GM21576 (cell line): ENCODE data around the gene CD47.

ENCODE experiments used
- ATAC-seq: cut with Tn5 transposase; IDR thresholded peaks from one replicate; pipeline ENCODE4 v1.9.1; 2021; ENCODE audit warnings: mild to moderate bottlenecking, moderate library complexity; ENCODE audit not compliant: unreplicated experiment

CD47 gene

DNA sequence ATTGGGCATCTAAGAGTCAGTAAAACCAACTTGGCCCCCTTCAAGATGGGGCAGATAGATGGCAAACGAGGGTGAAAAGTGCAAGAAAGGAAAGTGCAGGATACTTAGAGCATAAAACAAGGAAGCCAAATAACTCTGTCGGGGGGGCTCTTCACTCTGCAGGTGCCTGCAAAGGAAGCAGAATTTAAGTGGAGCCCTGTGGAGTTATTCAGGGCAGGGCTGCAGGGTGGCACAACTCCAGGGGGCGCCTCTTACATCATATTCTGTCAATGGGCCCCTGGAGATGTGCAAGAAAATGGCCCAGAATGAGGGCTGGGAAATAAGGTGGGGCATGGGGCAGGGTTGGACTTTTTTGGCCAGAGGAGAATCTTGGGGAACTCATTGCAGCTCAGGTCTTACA, 69.7 kb downstream of the CD47 start:
- no peak for ATAC-seq

DNA sequence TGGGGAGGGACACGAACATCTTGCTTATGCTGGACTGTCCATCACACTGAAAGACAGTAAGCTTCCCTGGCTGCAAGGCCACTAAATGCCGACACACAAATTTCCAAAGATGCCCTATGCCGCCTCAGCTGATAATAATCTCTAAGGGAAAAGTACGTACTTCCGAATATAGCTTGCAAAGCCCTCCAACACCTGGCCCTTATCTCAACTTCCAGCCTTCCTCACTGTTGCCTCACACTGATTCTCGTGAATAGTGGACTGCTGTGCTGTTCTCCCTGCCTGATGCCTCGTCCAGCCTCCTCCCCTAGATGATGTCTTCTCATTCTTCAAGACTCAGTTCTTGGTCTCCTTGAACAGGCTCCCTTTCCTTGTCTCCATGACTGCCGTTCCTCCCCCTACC, 72.3 kb downstream of the CD47 start:
- no peak for ATAC-seq

DNA sequence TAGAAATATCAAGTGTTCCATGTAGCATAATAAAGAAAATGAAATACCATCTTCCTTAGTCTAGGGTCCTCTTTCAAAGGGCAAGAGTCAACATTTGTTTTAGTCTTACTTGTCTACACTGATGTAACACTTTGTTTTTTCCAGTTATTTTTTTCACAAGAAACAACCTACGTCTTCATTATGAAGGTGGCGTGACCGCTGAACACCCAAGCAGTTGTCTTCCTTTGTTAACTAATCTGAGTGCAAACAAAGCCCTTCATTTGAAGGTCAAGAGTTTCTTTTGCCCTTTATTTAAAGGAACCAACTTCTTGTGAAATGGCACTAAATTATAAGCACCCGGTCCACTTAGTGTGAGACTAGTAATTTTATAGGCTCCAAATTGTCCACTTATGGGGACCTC, 73.2 kb downstream of the CD47 start:
- ATAC-seq, result no peak

DNA sequence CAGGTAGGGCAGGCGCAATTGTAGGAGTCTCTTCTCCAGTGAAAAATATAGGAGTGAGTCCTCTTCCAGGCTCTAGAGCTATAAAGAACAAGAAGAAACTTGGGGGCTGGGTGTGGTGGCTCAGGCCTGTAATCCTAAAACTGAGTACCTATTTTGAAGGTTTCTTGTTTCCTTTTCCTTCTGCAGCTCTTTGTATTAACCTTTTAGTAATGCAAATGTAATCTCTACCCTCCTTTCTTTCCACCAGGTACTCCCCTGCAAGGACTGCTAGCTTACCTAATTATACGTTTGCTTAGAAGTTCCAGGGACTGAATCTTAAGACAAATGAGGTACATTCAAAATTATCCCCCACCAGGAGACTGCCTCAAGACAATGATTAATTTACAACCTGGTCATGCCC, 75.9 kb downstream of the CD47 start:
- ATAC-seq, result no peak

DNA sequence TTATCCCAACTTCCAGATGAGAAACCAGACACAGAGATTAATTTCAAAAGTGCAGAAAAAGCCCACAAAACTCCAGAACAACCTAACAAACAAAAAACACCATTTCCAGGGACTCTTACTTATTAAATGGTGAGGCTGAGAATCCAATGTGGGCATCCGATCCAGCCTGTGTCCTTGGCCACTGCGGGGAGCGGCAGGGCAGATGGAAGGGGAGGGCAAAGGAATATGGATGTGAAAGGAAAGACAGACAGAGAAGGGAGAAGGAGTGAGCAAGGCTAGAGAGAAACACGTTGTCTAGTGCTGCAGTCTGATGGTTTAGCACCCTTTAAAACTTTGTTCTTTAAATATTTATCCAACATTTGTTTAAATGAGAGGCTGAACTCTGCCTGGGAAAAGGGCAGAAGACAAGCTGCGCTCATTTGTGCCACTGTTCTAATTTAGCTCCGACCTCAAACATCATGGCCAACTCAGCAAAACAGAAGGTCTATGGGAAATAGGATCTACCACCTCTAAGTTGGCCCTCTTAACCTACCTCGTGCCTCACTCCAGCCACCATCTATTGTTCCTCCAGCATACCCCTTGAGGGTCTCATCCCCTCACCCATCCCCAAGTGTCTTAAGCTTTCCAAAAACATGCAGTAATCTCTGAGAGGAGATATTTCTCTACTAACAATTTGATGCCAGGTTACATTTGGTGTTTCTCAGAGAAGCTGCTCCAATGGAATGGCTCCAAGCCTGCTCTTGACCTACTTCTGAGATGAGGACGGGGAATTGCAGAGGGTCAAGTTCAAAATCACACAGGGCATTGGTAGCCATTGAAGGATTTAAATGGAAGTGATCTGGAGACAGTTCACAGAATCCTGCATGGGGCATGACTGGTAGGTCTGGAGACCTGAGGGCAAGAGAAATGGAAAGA, 77.4 kb downstream of the CD47 start:
- ATAC-seq, result no peak

DNA sequence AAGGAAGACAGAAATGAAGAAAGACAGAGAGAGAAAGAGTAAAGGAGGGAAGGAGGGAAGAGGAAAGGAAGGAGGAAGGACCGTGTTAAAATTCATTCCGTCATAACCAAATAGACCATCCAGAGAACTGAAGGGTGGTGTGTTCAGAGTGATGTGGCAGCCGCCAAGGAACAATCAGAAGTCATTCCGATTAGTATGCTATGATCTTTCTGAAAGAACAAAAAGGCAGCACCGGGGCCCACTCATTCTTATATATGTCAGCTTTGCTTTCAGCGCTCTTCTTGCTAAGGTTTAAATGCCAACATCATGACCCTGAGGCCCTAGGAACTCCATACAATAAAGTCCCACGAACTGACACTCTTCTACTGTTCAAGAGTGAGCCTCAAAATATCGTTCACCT, 78.5 kb downstream of the CD47 start:
- ATAC-seq, result no peak

DNA sequence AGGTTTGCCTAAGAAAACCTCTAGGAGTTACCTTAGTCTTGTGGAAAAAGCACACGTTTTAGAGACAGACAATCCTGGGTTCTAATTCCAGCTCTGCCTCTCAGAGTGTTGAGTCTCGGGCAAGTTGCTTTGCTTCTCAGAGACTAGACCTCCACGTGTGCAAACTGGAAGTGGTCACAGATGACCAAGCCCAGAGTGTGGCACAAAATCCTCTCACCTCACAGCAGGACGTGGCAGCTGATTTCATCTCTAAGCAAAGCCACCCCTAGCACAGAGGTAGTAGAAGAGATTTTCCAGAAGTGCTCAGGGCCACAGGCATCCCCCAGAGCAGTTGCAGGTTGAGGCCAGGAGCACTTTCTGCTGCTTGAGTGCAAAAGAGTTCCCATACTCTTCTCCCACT, 79.2 kb downstream of the CD47 start:
- ATAC-seq, result no peak

DNA sequence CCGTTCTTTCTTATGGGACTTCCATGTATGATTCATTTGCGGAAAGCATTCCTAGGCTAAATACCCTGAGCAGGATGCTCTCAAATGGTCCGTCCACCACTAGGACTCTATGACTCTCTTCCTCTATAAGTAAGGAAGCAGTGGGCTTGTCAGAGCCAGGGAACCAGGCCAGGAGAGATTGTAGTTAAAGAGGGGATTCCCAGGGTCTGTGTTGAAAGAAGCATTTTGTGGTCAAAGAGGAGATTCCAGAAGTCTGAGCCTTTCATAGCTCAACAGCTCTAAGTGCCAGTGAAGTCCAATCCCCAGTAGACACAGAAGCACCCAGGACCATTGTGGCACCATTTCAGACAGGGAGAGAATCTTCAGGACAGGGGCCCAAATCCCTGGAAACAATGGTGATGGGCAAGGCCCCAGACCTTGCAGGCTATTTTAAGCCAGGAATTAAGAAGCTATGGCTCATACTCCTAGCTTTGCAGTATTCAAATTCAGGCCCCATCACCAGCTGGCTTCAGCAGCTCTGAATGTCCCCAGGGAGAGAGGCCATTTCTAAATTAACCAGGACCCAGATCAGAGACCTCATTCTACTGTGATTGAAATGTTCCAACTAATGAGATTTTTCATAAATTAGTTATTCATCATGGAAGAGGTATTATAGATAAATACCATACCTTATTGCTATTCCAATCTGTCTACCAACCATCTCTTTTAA, 81.7 kb downstream of the CD47 start:
- ATAC-seq, result no peak

DNA sequence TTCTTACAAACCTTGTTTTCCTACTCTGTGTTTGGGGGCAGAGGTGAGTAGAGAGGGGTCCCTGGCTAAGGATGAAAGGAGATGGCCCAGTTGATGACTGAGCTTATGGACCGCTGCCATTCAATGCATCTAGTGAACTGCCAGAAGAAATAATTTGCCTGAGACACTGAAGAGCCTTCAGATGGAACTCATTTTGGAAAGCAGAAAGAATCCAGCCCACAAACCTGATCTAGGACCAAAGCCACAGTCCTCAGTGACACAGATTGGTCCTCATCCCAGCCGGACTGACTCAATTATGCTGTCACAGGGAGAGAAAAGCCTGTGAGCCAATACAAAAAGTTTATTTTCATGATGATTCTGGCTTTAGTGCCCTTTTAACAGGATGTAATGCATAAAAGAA, 82.7 kb downstream of the CD47 start:
- ATAC-seq, result no peak

DNA sequence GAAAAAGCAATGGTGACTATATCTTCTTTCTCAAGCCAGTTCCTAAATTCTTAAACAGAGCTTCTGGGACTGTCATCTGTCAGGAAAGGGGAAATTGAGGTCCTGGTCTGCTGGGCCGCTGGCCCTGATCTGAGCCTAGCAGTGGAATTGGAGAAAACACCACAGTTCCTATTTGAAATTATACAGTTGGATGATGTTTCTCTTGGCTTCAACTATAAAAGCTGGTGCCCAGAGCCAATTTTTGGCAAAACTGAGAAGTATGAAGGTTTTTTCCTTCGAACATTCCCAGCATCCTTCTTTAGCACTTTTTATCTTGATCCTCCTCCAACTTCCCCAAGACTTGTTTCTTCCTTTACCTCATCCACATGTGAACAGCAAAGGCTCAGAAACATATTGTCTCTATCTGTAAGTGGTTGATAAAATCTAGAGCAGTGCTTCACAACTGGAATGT, 83.9 kb downstream of the CD47 start:
- ATAC-seq, result no peak

DNA sequence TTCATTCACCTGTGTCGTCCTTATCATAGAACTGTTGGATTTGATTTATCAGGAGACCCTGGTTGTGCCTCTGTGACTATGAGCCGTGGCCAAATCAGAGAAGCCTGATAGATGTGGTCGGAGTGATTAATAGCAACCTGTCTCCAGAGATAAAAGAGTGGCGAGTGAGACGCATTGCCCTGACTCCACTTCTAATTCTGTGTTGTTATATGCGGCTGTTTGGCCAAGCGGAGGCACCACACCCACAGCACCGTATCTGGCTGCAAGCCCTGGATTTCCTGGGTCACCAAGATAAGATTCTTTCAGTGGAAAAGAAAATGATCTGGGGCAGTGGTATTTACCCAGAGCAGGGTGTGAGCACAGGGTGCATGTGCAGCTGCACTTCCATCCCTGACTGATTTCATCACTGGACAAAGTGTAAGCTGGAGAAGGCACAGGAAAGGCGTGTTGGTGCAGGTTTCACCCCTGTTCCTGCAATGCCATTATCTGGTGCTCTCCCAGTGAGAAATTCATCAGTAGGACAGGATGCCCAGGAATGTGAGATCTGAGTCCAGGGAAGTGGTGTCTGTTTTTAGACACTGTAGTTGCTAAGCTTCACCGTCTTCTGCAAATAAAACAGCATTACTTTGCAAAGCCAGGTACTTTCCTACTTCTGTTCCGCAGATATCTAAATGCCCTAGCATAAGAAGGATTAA, 84.6 kb downstream of the CD47 start:
- no peak for ATAC-seq

DNA sequence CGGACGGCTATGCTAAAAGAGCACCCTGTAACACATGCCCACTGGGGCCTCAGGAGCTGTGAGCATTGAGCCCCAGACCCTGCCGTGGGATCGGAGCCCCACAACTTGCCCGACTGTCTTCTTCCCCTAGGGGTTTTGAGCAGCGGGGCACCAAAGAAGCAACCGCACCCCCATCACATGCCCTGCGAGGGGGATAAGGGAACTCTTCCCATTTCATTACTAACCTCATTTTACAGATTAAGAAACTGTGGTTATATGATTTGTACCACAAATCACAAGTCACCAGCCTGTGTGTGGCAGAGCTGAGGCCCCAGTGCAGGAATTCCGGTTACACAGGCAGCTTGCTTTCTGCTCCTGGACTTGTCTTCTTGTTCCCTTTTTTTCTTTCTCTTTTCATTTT, 86.2 kb downstream of the CD47 start:
- no peak for ATAC-seq

DNA sequence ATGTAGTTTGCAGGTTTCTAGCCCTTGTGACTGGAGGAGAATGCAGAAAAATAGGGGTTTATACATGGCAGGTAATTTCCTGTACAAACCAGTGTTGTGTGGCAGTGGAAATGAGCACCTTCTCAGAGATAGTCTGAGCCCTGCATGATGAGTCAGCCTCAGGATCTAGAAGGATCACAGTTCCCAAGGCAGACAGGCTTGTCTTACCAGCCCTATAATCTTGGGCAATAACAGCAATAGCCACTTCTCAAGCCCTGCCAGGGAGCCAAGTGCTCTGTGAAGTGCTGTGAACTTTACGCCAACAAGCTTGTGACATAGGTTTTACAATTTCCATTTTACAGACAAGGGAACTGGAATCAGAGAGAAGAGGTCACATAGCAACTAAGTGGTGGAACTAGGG, 89.4 kb downstream of the CD47 start:
- ATAC-seq, result no peak

DNA sequence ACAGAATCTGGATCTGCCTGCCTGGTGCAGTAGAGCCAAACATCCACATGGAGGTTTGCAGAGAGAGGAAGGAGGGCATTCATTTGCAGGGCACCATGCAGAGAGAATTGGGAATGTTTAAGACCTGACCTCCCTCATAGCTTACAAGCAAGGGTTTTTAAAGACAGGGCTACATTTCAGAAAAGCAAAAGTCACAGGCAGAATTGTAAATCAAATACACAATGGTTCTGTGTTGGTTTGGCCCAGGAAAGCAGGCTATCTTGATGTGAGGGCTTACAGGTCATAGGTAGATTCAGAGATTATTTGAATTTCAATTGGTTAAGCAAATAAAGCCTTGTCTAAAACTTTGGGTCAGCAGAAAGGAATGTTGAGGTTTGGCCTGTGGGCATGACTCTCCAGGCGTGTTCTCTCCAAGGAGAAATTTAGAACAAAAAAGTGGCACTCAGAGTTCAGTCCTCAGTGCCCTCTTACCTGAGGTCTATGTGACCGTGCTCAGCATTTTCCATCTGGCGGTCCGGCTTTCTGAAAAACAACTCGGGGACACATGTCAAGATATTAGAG, 91.5 kb downstream of the CD47 start:
- ATAC-seq, result no peak

DNA sequence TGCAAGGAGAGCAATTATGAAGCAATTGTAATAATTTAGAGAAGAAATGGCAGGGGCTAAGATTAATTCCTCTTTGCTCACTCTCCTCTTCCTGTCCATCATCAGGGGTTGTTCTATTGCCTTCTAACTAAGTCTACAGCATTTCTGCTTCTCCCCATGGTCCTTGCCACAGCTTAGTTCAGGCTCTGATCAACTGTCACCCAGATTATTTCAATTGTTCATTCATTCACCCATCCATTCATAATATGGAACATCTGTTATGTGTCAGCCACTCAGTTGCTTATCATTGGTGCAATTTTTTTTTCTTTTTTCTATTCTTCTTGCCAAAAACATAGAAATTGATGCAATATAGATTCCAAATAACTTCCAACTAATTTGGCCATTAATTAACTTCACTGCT, 93.2 kb downstream of the CD47 start:
- no peak for ATAC-seq

DNA sequence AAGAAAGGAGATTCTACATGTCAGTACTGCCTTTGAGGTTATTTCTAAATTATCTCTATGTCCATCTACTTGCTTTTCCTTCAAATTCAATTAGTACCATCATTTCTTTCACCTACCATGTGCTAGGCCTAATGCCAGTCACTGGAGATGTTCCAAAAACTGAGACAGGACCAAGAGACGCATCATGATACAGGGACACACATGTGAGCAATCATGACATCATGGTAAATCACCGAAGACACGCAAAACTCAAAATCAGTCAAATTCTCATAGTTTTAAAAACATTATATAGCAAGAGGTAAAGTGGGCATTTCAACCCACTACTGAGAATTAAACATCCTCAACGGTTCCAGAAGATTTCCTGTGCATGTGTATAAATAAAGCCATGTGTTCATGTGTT, 95.0 kb downstream of the CD47 start:
- ATAC-seq, result no peak

DNA sequence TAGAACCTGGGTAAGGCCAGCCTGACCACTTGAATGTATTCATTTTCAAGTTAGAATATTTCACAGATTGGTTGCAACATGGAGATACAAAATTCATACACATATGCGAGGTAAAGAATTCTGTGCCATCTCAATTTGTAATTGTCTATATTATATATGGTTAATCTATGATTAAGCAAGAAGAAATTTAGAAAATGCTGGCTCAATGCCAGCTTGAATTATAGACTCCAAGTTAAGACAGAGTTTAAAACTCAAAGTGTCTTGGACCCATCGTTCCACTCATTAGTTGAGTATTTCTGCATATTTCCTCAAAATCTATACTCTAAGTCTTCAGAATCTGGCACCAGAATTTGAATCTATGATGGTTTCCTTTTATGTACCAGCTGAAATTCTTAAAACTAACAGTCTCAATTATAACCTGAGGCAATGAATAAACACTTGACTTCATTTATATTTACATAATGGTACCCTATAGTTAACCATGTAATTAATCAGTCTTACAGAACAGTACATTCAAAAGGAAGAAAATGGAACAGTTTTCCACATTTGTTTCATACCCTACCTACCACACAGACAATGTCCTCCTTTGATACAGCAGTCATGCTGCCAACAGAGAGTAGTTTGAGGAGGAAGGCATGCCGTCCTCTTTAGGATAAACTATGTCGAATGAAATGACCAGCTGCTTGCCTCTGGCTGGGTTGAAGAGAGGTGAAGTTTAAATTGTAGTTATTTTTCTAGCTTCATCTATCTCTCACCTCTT, 95.7 kb downstream of the CD47 start:
- ATAC-seq, result no peak

DNA sequence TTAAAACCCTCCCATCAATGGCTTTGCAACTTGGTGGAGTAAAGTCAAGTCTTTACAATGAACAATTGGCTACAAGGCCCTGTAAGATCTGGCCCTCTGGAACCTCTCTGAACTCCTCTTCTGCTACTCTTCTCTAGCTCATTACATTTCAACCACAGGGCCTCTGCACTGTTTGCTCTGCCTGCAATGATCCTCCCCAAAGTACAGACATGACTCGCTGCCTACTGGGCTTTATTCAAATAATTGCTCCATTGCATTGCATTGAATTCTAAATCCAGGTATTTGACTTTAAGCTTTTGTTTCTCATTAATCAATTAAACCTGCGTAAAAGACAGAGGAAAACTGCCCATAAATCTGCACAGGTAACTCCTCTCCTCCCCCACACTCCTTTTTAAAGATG, 96.7 kb downstream of the CD47 start:
- no peak for ATAC-seq

DNA sequence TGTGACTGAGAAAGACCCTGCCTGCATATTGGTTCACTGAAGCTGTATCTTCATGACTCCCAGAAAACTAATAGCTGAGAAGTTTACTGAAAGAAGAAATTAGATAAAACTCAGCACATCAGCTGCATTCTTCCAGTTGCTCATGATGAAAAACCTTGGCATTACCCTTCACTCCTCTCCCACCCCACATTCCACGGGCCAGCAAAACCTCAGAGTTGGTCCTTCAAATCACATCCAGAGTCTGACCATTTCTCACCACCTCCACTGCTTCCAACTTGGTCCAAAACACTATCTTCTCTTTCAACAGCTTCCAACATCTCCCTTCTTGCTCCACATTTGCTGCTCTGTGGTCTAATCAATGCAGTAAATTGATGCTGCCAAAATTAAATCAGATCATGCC, 97.1 kb downstream of the CD47 start:
- no peak for ATAC-seq
